OCI-LY3 (cell line): Measurements from ENCODE around the gene ABHD15.
A peak's percentile ranks its signal among the peaks of the same experiment; 100 is the strongest.

Experiments used
- H2AFZ ChIP-seq: fragments of 200-600, 300-600 bp; shearing (Covaris generic); 2 replicates; pipeline ENCODE4 v1.6.0; 2014; ENCODE audit warnings: antibody characterized with exemption, low read depth, low read length
- H3K27ac ChIP-seq: fragments of 200-600, 300-600 bp; sonication (generic); 2 replicates; pipeline ENCODE4 v1.5.1; 2014; ENCODE audit warnings: mild to moderate bottlenecking, low read length, moderate library complexity, mixed read lengths
- H3K27me3 ChIP-seq: fragments of 200-600, 300-600 bp; sonication (generic); 2 replicates; pipeline ENCODE4 v1.6.1; 2014; ENCODE audit warnings: low read depth, low read length, mixed read lengths
- H3K36me3 ChIP-seq: fragments of 200-600, 300-600 bp; sonication (generic); replicated peaks from 2 replicates; pipeline ENCODE3; 2014; ENCODE audit warnings: low read depth, low read length, mixed read lengths
- H3K4me1 ChIP-seq: fragments of 300-600, 200-600 bp; sonication (generic); 2 replicates; pipeline ENCODE4 v1.6.1; 2014; ENCODE audit warnings: low read length, mixed read lengths
- H3K4me2 ChIP-seq: fragments of 200-600, 300-600 bp; sonication (generic); 2 replicates; pipeline ENCODE4 v1.6.1; 2014; ENCODE audit warnings: low read length, mixed read lengths
- H3K4me3 ChIP-seq: fragments of 300-600, 200-600 bp; sonication (generic); 2 replicates; pipeline ENCODE4 v1.5.1; 2014; ENCODE audit warnings: antibody characterized with exemption, mild to moderate bottlenecking, low read length, moderate library complexity
- H3K79me2 ChIP-seq: fragments of 300-600, 200-600 bp; shearing (Covaris generic); 2 replicates; pipeline ENCODE4 v1.6.1; 2014; ENCODE audit warnings: mild to moderate bottlenecking, low read length, mixed read lengths
- H3K9ac ChIP-seq: fragments of 300-600, 200-600 bp; shearing (Covaris generic); 2 replicates; pipeline ENCODE4 v1.6.0; 2014; ENCODE audit warnings: mild to moderate bottlenecking, low read length, moderate library complexity
- H3K9me3 ChIP-seq: fragments of 200-600, 300-600 bp; shearing (Covaris generic); 2 replicates; pipeline ENCODE4 v1.6.1; 2014; ENCODE audit warnings: low read length, mixed read lengths; ENCODE audit not compliant: insufficient read depth
- H4K20me1 ChIP-seq: fragments of 200-600, 300-600 bp; sonication (generic); 2 replicates; pipeline ENCODE4 v1.6.1; 2016; ENCODE audit warnings: low read length, mixed read lengths; ENCODE audit not compliant: insufficient read depth
- CTCF ChIP-seq: fragments of 200-600, 300-600 bp; sonication (generic); IDR thresholded peaks from 2 replicates; pipeline ENCODE4 v1.5.1; 2014; ENCODE audit warnings: antibody characterized with exemption, low read length, low read depth
- EZH2phosphoT487 ChIP-seq: fragments of 200-600 bp; shearing (Covaris generic); IDR thresholded peaks from 2 replicates; pipeline ENCODE4 v1.6.1; 2018; ENCODE audit warnings: antibody characterized with exemption, mixed run types, low read depth

The ABHD15 gene

GRCh38 chr17:29565643-29566472, 979 bp downstream of the ABHD15 start:
- peaks cover 26% of the 10 kb centered on the region for H3K79me2 ChIP-seq
- peak overlapping the region; percentile 59; the same call in 1 of the 2 replicates for H2AFZ ChIP-seq
- peak overlapping the region; percentile 82 for H3K27ac ChIP-seq
- H3K9me3 ChIP-seq, result no peaks in the 10 kb centered on the region
- H3K4me2 ChIP-seq, result peak overlapping the region; percentile 98
- peaks cover 13% of the 10 kb centered on the region for H3K36me3 ChIP-seq
- peaks cover 16% of the 10 kb centered on the region for H3K4me1 ChIP-seq
- peak overlapping the region; percentile 80 for H3K4me3 ChIP-seq
- no peaks in the 10 kb centered on the region for H4K20me1 ChIP-seq
- peak overlapping the region; percentile 75 for H3K9ac ChIP-seq
- H3K27me3 ChIP-seq, result no peaks in the 10 kb centered on the region
- TF ChIP-seq CTCF (peak; percentile 46), EZH2phosphoT487 (no peak)

GRCh38 chr17:29563816-29564215, 3.0 kb downstream of the ABHD15 start:
- H3K4me3 ChIP-seq, result no peak overlapping the region
- H3K4me2 ChIP-seq, result no peak overlapping the region
- H3K79me2 ChIP-seq, result peaks cover 26% of the 10 kb centered on the region
- H4K20me1 ChIP-seq, result peaks cover 4% of the 10 kb centered on the region; the same call in 1 of the 2 replicates
- H3K27ac ChIP-seq, result no peak overlapping the region
- no peak overlapping the region for H3K9ac ChIP-seq
- no peak overlapping the region for H2AFZ ChIP-seq
- TF ChIP-seq EZH2phosphoT487 (no peak), CTCF (no peak)
- peaks cover 23% of the 10 kb centered on the region for H3K4me1 ChIP-seq
- no peaks in the 10 kb centered on the region for H3K9me3 ChIP-seq
- H3K36me3 ChIP-seq, result peaks cover 18% of the 10 kb centered on the region
- no peaks in the 10 kb centered on the region for H3K27me3 ChIP-seq

- Histone ChIP-seq H3K4me3 (no peak overlapping the region), H2AFZ (no peak overlapping the region), H3K79me2 (peaks cover 26% of the 10 kb centered on the region), H3K9me3 (no peaks in the 10 kb centered on the region), H3K4me1 (peaks cover 28% of the 10 kb centered on the region), H3K9ac (no peak overlapping the region), H3K4me2 (no peak overlapping the region), H3K27ac (no peak overlapping the region), H3K36me3 (peaks cover 18% of the 10 kb centered on the region), H4K20me1 (peaks cover 4% of the 10 kb centered on the region; the same call in 1 of the 2 replicates), H3K27me3 (no peaks in the 10 kb centered on the region)
- TF ChIP-seq CTCF (no peak), EZH2phosphoT487 (no peak)
Measured at GRCh38 chr17:29562615-29563014, 4.2 kb downstream of the ABHD15 start.
